Measurements from ENCODE around the gene CFAP99. TPM values are rescaled to one million over a fixed set of nuclear protein-coding genes. Genes with fewer than 3 reads are reported as not detected.

Gene CFAP99
- total RNA-seq, 2 experiments from 2014 or later: 0.11 TPM; not detected in 1

- Mint-ChIP-seq H3K9me3 (no peaks in the 10 kb centered on the region), H3K36me3 (no peaks in the 10 kb centered on the region), H3K4me1 (peaks cover 9% of the 10 kb centered on the region), H3K27me3 (peaks cover 30% of the 10 kb centered on the region), H3K4me3 (no peak overlapping the region), H3K27ac (no peak overlapping the region)
- ATAC-seq (ENCODE audit: low read depth) (no peak), DNase-seq (no peak)
- POLR2A ChIA-PET: no interaction called here
Observed at GRCh38 chr4:2396781-2397368, 21.9 kb upstream of the CFAP99 start.

- Mint-ChIP-seq H3K9me3 (no peaks in the 10 kb centered on the region), H3K27ac (no peak overlapping the region), H3K27me3 (peaks cover 28% of the 10 kb centered on the region), H3K4me1 (peaks cover 15% of the 10 kb centered on the region), H3K4me3 (no peak overlapping the region), H3K36me3 (no peaks in the 10 kb centered on the region)
- POLR2A ChIA-PET: no interaction called here
- ATAC-seq (ENCODE audit: low read depth): no peak
- DNase-seq: no peak
Observed at GRCh38 chr4:2397596-2398379, 21.0 kb upstream of the CFAP99 start.

- H3K4me3 Mint-ChIP-seq: no peak overlapping the region
- peaks cover 6% of the 10 kb centered on the region for H3K4me1 Mint-ChIP-seq
Observed at GRCh38 chr4:2399216-2399615, 19.5 kb upstream of the CFAP99 start.

GRCh38 chr4:2399631-2400190 is 19.0 kb upstream of the CFAP99 start:
- POLR2A ChIA-PET: interaction anchor here (1.0 to 1.4 kb wide), 2 partner anchors 13 to 138 kb away, joined by 3 to 4 read pairs; partner anchors contain the start of gene MXD4
- Mint-ChIP-seq H3K9me3 (no peaks in the 10 kb centered on the region), H3K27ac (no peak overlapping the region), H3K36me3 (no peaks in the 10 kb centered on the region), H3K4me3 (no peak overlapping the region), H3K4me1 (peaks cover 6% of the 10 kb centered on the region), H3K27me3 (peaks cover 16% of the 10 kb centered on the region)
- DNase-seq (no peak), ATAC-seq (ENCODE audit: low read depth) (no peak)

More at GRCh38 chr4:2399216-2399615, 19.5 kb upstream of the CFAP99 start:
- no peaks in the 10 kb centered on the region for H3K9me3 Mint-ChIP-seq
- ATAC-seq (ENCODE audit: low read depth): no peak
- H3K27me3 Mint-ChIP-seq: peaks cover 20% of the 10 kb centered on the region
- POLR2A ChIA-PET: interaction anchor here (1.0 kb wide), 1 partner anchor 137 kb away, joined by 3 read pairs; the partner anchor contains the start of gene MXD4
- no peak for DNase-seq
- no peak overlapping the region for H3K27ac Mint-ChIP-seq
- no peaks in the 10 kb centered on the region for H3K36me3 Mint-ChIP-seq

- POLR2A ChIA-PET: interaction anchor here (1.4 kb wide), 1 partner anchor 11 kb away, joined by 4 read pairs; no protein-coding TSS in a partner anchor
- H3K27ac Mint-ChIP-seq: no peak overlapping the region
- DNase-seq (no peak), ATAC-seq (ENCODE audit: low read depth) (no peak)
- H3K27me3 Mint-ChIP-seq: peaks cover 11% of the 10 kb centered on the region
- H3K36me3 Mint-ChIP-seq: no peaks in the 10 kb centered on the region
- H3K4me1 Mint-ChIP-seq: peaks cover 6% of the 10 kb centered on the region
- no peak overlapping the region for H3K4me3 Mint-ChIP-seq
- no peaks in the 10 kb centered on the region for H3K9me3 Mint-ChIP-seq
Observed at GRCh38 chr4:2400841-2401609, 17.7 kb upstream of the CFAP99 start.

- ATAC-seq (ENCODE audit: low read depth) (no peak), DNase-seq (no peak)
- Mint-ChIP-seq H3K4me1 (peaks cover 6% of the 10 kb centered on the region), H3K27me3 (peaks cover 11% of the 10 kb centered on the region), H3K9me3 (no peaks in the 10 kb centered on the region), H3K36me3 (no peaks in the 10 kb centered on the region), H3K27ac (no peak overlapping the region), H3K4me3 (no peak overlapping the region)
- POLR2A ChIA-PET: interaction anchor here (1.4 kb wide), 1 partner anchor 11 kb away, joined by 9 read pairs; no protein-coding TSS in a partner anchor
Observed at GRCh38 chr4:2401610-2401983, 17.2 kb upstream of the CFAP99 start.

GRCh38 chr4:2402048-2402842 is 16.5 kb upstream of the CFAP99 start:
- ATAC-seq (ENCODE audit: low read depth): peak; percentile 55
- Mint-ChIP-seq H3K27me3 (peaks cover 16% of the 10 kb centered on the region), H3K4me3 (peak overlapping the region; percentile 28), H3K4me1 (peaks cover 6% of the 10 kb centered on the region), H3K9me3 (no peaks in the 10 kb centered on the region), H3K27ac (no peak overlapping the region), H3K36me3 (no peaks in the 10 kb centered on the region)
- no peak for DNase-seq
- POLR2A ChIA-PET: interaction anchor here (1.4 kb wide), 1 partner anchor 11 kb away, joined by 9 read pairs; no protein-coding TSS in a partner anchor

GRCh38 chr4:2402941-2403340 is 15.8 kb upstream of the CFAP99 start:
- no peak for DNase-seq
- H3K9me3 Mint-ChIP-seq: no peaks in the 10 kb centered on the region
- no peak for ATAC-seq (ENCODE audit: low read depth)
- H3K36me3 Mint-ChIP-seq: no peaks in the 10 kb centered on the region
- peaks cover 6% of the 10 kb centered on the region for H3K4me1 Mint-ChIP-seq
- POLR2A ChIA-PET: interaction anchor here (1.4 kb wide), 1 partner anchor 10 kb away, joined by 9 read pairs; no protein-coding TSS in a partner anchor
- H3K27me3 Mint-ChIP-seq: peaks cover 16% of the 10 kb centered on the region
- H3K4me3 Mint-ChIP-seq: no peak overlapping the region
- no peak overlapping the region for H3K27ac Mint-ChIP-seq

- no peak overlapping the region for H3K27ac Mint-ChIP-seq
- DNase-seq (no peak), ATAC-seq (ENCODE audit: low read depth) (no peak)
- no peak overlapping the region for H3K4me3 Mint-ChIP-seq
- H3K27me3 Mint-ChIP-seq: peaks cover 24% of the 10 kb centered on the region
- H3K9me3 Mint-ChIP-seq: no peaks in the 10 kb centered on the region
- POLR2A ChIA-PET: no interaction called here
- no peaks in the 10 kb centered on the region for H3K36me3 Mint-ChIP-seq
- peaks cover 12% of the 10 kb centered on the region for H3K4me1 Mint-ChIP-seq
Observed at GRCh38 chr4:2406406-2406805, 12.3 kb upstream of the CFAP99 start.

GRCh38 chr4:2406920-2407319 is 11.8 kb upstream of the CFAP99 start:
- no peaks in the 10 kb centered on the region for H3K36me3 Mint-ChIP-seq
- H3K9me3 Mint-ChIP-seq: no peaks in the 10 kb centered on the region
- POLR2A ChIA-PET: interaction anchor here (0.6 kb wide), 1 partner anchor 62 kb away, joined by 3 read pairs; the partner anchor contains the start of gene RNF4
- H3K27ac Mint-ChIP-seq: no peak overlapping the region
- no peak for ATAC-seq (ENCODE audit: low read depth)
- no peak for DNase-seq
- H3K4me1 Mint-ChIP-seq: peaks cover 12% of the 10 kb centered on the region
- no peak overlapping the region for H3K4me3 Mint-ChIP-seq
- peaks cover 26% of the 10 kb centered on the region for H3K27me3 Mint-ChIP-seq

- no peak for ATAC-seq (ENCODE audit: low read depth)
Observed at GRCh38 chr4:2407991-2408342, 10.8 kb upstream of the CFAP99 start.

GRCh38 chr4:2408401-2408958 is 10.3 kb upstream of the CFAP99 start:
- ATAC-seq (ENCODE audit: low read depth): no peak
- H3K36me3 Mint-ChIP-seq: no peaks in the 10 kb centered on the region
- H3K4me3 Mint-ChIP-seq: no peak overlapping the region
- peaks cover 18% of the 10 kb centered on the region for H3K4me1 Mint-ChIP-seq
- POLR2A ChIA-PET: interaction anchor here (1.0 kb wide), 1 partner anchor 166 kb away, joined by 3 read pairs; the partner anchor contains the start of genes HAUS3 and POLN
- DNase-seq: no peak
- H3K9me3 Mint-ChIP-seq: no peaks in the 10 kb centered on the region
- H3K27me3 Mint-ChIP-seq: peaks cover 18% of the 10 kb centered on the region
- H3K27ac Mint-ChIP-seq: no peak overlapping the region

More at GRCh38 chr4:2407991-2408342, 10.8 kb upstream of the CFAP99 start:
- DNase-seq: no peak
- no peaks in the 10 kb centered on the region for H3K9me3 Mint-ChIP-seq
- no peak overlapping the region for H3K4me3 Mint-ChIP-seq
- peaks cover 14% of the 10 kb centered on the region for H3K4me1 Mint-ChIP-seq
- H3K27me3 Mint-ChIP-seq: peaks cover 18% of the 10 kb centered on the region
- POLR2A ChIA-PET: interaction anchor here (1.0 kb wide), 1 partner anchor 166 kb away, joined by 3 read pairs; the partner anchor contains the start of genes HAUS3 and POLN
- no peaks in the 10 kb centered on the region for H3K36me3 Mint-ChIP-seq
- H3K27ac Mint-ChIP-seq: no peak overlapping the region
